VCaP (cell line): ENCODE data around the gene TRIM9.

ENCODE experiments used
- H3K27ac ChIP-seq: fragments of 450-650 bp; 2 replicates; pipeline ENCODE4 v1.5.1; 2017
- TF ChIP-seq, protein P1 (sequence below): fragments of 450-650 bp; conservative IDR thresholded peaks from 2 replicates; pipeline ENCODE4 v1.5.1; 2017; ENCODE audit warnings: mild to moderate bottlenecking, moderate library complexity

Gene TRIM9

DNA sequence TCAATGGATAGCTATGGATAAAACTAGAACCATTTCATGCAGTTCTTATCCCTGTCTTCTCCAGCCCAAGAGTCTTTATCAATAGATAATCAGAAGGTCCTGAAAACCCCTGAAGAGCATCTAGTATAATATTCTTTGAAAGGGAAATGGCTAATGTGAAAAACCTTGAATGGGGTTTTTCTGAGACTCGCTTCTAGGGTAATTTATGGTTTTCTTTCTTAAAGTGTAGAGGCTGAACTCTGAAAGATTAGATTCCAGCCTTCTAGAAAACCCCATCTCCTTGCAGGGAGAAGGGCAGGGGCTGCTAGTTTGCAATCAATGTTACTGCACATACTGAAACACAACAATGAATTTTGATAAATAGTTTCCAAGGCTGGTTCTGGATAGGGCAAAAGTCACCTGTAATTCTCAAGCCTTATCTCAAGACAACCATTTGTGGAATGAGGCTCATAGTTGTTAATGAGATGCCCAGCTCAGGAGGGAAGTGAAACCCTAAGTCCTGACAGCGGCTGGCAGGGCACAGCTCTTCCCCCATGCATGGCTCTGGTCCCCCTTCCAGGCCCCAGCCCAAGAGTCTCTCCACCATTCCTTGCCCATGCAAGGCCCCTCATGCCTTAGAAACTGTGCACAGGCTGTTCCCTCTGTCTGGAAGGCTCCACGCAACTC is 116.9 kb downstream of the TRIM9 start:
- H3K27ac ChIP-seq = no peak overlapping the region
- TF ChIP-seq, protein P1, sequence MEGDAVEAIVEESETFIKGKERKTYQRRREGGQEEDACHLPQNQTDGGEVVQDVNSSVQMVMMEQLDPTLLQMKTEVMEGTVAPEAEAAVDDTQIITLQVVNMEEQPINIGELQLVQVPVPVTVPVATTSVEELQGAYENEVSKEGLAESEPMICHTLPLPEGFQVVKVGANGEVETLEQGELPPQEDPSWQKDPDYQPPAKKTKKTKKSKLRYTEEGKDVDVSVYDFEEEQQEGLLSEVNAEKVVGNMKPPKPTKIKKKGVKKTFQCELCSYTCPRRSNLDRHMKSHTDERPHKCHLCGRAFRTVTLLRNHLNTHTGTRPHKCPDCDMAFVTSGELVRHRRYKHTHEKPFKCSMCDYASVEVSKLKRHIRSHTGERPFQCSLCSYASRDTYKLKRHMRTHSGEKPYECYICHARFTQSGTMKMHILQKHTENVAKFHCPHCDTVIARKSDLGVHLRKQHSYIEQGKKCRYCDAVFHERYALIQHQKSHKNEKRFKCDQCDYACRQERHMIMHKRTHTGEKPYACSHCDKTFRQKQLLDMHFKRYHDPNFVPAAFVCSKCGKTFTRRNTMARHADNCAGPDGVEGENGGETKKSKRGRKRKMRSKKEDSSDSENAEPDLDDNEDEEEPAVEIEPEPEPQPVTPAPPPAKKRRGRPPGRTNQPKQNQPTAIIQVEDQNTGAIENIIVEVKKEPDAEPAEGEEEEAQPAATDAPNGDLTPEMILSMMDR = no peak

DNA sequence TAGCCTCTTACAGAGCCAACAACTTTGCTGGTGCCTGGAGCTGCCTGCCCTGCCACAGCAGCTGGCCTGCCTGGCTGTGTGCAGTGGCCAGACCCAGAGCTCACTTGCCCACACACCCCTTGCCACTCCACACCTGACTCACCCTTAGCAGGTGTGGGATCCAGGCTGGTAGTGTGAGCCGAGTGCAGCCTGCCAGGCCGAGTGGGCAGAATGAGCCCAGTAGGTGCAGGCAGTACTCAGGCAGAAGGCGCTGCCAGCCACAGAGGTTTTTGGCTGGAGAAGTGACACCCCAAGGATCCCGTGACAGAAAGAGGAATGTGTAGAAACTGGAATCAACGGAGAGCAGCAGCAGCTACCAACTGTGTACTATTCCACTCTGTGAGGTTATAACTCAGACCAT is 120.8 kb downstream of the TRIM9 start:
- no peak overlapping the region for H3K27ac ChIP-seq
- TF ChIP-seq, protein P1 = no peak

GRCh38 chr14:50972734-50973133 is 122.2 kb downstream of the TRIM9 start:
- H3K27ac ChIP-seq = no peak overlapping the region
- TF ChIP-seq, protein P1 = no peak

- TF ChIP-seq, protein P1 = no peak
- no peak overlapping the region for H3K27ac ChIP-seq
These were observed 123.8 kb downstream of the TRIM9 start for GRCh38 chr14:50970886-50971781.

DNA sequence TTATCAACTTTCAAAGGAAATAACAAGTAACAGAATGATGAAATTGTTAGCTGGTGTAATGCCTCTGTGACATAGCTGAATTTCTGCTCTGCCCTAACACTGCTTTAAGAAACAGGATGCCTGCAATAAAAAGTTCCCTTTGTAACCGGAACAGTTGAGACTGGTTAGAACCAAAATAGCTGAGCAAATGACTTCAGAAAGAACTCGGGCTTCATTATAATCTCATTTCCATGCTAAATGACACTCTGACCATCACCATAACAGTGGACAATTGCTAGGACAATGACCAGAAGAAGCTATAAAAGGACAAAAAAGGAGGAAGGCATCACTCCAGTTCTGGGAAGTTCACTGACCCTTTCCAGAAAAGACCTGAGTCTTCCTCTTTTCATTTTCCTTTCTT is 127.1 kb downstream of the TRIM9 start:
- H3K27ac ChIP-seq = no peak overlapping the region
- TF ChIP-seq, protein P1 = no peak

- H3K27ac ChIP-seq = no peak overlapping the region
- TF ChIP-seq, protein P1 = no peak
These were observed 127.8 kb downstream of the TRIM9 start for GRCh38 chr14:50967103-50967502.

DNA sequence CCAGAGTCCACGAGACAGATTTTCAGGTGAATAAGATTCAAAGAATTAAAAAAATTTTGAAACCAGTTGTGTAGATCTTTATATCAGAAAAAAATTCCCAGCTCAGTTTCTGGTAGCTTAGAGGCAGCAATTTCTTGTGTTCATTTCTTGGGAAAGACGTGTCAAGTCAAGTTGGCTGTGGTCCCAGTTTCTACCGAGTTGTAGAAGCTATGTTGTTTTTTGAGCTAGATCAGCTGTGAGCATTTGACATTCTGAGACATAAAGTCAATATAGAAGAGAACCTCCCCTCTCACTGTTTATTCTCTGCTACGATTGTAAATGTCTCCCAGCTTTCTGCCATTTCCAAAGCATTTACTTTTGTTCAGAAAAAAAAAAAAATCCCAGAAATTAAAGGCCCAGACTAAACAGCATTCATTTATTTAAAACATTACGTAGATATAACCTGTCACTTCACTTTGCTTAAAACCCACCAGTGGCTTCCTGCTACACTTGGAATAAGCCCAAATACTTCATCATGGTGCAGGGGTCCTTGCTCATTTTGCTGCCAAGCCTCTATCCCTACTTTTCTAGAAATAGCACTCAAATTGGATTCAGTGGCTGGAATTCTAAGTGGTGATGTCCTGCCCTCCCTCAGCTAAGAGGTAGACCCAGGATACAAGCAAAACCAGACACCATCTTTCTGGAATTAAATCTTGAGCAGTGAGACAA is 130.1 kb downstream of the TRIM9 start:
- TF ChIP-seq, protein P1 = no peak
- no peak overlapping the region for H3K27ac ChIP-seq
